ENCODE results near the gene KICS2.
"Not testable (repeated sequence)": the region's sequence is repeated elsewhere in the genome, so short reads cannot be mapped to it uniquely, and the experiment has no call there.

KICS2 gene

GRCh38 chr12:64212119-64212746 is 9.9 kb downstream of the KICS2 start:
- DNase-seq: no peak

DNA sequence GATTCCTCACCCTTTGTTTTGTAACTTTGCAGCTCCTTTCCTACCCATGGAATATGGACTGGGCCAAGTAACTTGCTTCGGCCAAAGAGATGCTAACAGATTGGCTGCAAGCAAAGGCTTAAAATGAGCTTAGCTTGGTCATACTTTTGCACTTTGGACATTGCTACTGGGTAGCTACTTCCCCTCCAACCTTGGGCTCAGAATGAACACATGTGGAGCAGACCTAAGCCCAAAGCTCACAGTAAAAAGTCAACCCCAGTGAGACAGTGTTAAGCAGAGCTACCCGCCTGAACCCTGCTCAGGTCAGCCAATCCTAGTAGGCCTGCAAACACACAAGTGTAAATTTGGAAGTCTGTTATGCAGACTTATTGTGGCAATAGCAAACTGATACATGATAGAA is 14.6 kb downstream of the KICS2 start:
- no peak for DNase-seq

DNA sequence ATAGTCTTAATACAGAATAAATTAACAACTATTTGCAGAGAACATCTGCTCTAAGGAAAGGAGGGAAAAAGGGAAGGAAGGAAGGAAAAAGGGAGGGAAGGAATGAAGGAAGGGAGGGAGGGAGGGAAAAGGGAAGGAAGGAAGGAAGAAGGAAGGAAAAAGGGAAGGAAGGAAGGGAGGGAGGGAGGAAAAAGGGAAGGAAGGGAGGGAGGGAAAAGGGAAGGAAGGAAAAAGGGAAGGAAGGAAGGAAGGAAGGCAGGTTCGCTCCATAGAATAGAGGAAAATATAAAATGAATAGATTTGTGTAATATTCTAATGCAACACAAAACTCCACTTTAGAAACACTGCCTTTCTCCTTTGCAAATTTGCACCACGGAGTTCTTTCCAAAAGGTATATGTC is 16.6 kb downstream of the KICS2 start:
- no peak for DNase-seq

- no peak for DNase-seq
Observed at GRCh38 chr12:64203775-64204174, 18.3 kb downstream of the KICS2 start.

- DNase-seq: no peak
Observed at GRCh38 chr12:64203036-64203435, 19.1 kb downstream of the KICS2 start.

DNA sequence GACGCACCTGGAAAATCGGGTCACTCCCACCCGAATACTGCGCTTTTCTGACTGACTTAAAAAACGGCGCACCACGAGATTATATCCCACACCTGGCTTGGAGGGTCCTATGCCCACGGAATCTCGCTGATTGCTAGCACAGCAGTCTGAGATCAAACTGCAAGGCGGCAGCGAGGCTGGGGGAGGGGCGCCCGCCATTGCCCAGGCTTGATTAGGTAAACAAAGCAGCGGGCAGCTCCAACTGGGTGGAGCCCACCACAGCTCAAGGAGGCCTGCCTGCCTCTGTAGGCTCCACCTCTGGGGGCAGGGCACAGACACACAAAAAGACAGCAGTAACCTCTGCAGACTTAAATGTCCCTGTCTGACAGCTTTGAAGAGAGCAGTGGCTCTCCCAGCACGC is 26.3 kb downstream of the KICS2 start:
- not testable (repeated sequence) for DNase-seq

DNA sequence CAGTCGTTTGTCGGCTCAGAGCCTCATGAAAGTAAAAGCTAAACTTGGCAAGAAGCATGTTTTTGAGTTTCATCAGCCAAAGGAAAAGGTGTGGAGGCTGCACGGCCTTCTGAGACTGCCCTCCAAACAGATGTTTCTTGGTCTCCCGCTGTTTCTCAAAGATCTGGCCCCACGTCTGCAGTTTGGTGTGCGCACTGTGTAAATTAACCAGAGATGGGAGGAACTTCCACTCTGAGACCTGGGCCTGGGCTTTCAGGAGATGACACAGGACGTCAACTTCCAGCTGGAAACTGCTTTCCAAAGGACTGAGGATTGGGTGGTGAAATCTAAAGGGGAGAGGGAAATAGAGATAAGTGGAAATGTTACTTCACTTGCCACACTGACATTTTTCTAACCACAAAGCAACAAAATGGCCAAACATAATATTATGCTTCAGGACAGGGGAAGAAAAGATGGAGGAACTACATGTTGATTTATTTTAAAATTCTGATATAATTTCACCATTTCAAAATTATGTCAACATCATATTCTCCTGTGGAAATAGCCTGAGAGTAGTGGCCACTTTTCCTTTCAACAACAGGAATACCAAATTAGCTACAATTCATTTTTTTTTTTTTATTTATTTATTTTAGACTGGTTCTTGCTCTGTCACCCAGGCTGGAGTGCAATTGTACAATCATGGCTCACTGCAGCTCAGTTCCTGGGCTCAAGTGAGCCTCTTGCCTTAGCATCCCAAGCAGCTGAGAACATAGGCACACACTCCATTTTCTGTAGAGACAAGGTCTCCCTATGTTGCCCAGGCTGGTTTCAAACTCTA is 27.6 kb downstream of the KICS2 start:
- DNase-seq: no peak

- no peak for DNase-seq
Observed at GRCh38 chr12:64193931-64194330, 28.2 kb downstream of the KICS2 start.

- no peak for DNase-seq
Observed at GRCh38 chr12:64192644-64193444, 29.3 kb downstream of the KICS2 start.

- DNase-seq: no peak
Observed at GRCh38 chr12:64190140-64190539, 32.0 kb downstream of the KICS2 start.

GRCh38 chr12:64189530-64189929 is 32.6 kb downstream of the KICS2 start:
- DNase-seq: no peak

- DNase-seq: no peak
Observed at GRCh38 chr12:64187794-64188193, 34.3 kb downstream of the KICS2 start.

- no peak for DNase-seq
Observed at GRCh38 chr12:64187370-64187769, 34.7 kb downstream of the KICS2 start.

DNA sequence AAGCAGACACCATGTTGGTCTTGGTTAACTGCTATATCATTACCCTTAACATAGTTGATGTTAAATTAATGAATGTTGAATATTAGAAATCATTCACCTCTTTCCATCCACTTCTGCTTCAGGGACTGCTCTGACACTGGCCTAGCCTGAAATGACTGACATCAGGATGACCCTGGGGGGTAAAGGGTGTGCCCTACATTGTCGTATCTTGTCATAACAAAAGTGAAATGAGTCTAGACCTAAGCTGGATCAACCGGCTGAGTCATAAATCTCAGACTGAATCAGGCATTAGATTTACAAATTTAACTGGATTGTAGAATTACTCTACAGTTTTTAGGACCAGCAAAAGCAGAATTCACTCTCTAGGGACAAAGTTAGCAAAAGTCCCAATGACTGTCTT is 35.3 kb downstream of the KICS2 start:
- no peak for DNase-seq

- no peak for DNase-seq
Observed at GRCh38 chr12:64184216-64184615, 37.9 kb downstream of the KICS2 start.

- no peak for DNase-seq
Observed at GRCh38 chr12:64181430-64182291, 40.4 kb downstream of the KICS2 start.

DNA sequence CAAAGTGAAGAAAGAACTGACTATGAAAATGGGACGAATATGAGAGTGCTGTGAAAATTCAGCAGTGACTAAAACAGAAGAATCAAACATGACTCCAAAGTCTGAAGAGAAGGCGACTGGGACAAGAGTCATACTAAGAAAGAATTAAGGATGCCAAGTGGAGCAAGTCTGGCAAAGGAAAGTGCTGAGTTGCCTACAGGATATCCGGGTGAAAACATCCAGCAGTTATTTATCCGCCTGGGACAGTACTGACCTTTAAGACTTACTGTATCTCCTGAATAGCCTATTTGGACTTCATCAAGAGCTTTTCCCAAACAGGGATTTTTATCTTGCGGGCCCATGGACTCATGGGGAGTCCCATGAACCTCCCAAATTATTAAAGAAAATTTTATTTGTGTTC is 41.1 kb downstream of the KICS2 start:
- no peak for DNase-seq

- DNase-seq: no peak
Observed at GRCh38 chr12:64178122-64178521, 44.0 kb downstream of the KICS2 start.

- DNase-seq: no peak
Observed at GRCh38 chr12:64177001-64177400, 45.1 kb downstream of the KICS2 start.

DNA sequence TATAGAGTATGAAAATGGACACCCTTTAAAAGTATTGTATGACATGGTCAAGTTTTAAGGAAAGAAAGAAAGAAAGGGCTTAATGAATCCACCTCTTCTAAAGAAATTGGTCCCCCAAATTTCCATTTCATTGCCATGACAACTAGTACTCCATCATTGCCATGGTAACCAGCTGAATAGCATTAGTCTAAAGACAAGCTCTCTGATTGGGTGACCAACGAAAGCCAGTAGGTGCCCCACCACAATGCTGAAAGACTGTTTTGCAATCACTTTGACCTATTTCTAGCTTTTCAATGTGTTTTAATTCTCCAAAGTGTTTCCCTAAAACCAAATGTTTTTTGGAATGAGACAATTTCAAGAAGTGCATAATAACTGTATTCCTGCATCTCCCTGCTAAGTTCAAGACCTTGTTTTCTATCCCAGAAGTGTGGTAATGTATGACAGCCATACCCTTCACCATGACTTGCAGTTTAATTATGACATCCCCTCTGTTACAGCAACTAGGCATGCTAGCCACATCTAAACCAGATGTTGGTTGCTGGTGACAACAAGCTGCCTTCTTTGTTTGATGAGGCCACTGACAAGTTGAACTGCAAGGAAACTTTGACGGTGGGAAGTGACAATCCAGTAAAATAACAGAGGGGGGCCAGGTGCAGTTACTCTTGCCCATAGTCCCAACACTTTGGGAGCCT is 46.7 kb downstream of the KICS2 start:
- no peak for DNase-seq

DNA sequence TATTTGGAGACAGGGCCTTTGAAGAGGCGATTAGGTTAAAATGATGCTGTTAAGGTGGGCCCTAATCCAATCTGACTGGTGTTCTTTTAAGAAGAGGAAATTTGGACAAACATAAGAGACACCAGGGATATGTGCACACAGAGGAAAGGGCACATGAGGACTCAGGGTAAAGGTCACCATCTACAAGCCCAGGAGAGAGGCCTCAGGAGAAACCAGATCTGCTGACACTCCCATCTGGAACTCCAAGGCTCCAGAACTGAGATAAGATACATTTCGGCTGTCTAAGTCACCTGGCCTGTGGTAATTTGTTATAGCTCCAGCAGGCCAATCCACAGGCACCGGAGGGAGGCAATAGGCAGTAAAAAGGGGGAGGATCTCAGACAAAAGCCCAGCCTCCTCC is 48.6 kb downstream of the KICS2 start:
- DNase-seq: no peak
